Stimulated activated CD4-positive, alpha-beta T cell treated with anti-CD3 and anti-CD28 coated beads, Interleukin-12 subunit alpha, Interleukin-12 subunit beta, amount 100 ng/mL, for 24 hours (primary cell): ENCODE data around the gene GNAL.
"Not testable (repeated sequence)": the region's sequence is repeated elsewhere in the genome, so short reads cannot be mapped to it uniquely, and the experiment has no call there.

Source experiments
- DNase-seq, 2 experiments: peaks; one replicate each; pipeline ENCODE4 v3.0.0-alpha.2; 2020; ENCODE audit warnings: low read depth in 2 of 2

The GNAL gene

GRCh38 chr18:11849279-11849678 lies 160.2 kb downstream of the GNAL start:
- DNase-seq: no peak

- peak; percentile 23 to 41 for DNase-seq
Measured at GRCh38 chr18:11849841-11850634, 161.0 kb downstream of the GNAL start.

GRCh38 chr18:11850821-11851145 lies 161.7 kb downstream of the GNAL start:
- DNase-seq: no peak

- peak; percentile 95 to 96 for DNase-seq
Measured at GRCh38 chr18:11851146-11851805, 162.2 kb downstream of the GNAL start, which contains the start of gene CHMP1B. Gene CHMP1B, plus strand, starts transcription at chr18:11851413. Its CDS starts 99 bp downstream, at chr18:11851512.

- DNase-seq: peak in 1 of 2 experiments; percentile 15
Measured at GRCh38 chr18:11851806-11852337, 162.8 kb downstream of the GNAL start.

GRCh38 chr18:11854554-11854953 lies 165.5 kb downstream of the GNAL start:
- DNase-seq: not testable (repeated sequence)

GRCh38 chr18:11857177-11857887 lies 168.3 kb downstream of the GNAL start:
- no peak for DNase-seq

- no peak for DNase-seq
Measured at GRCh38 chr18:11859282-11859830, 170.3 kb downstream of the GNAL start.

- DNase-seq: no peak
Measured at GRCh38 chr18:11859903-11860407, 170.9 kb downstream of the GNAL start.

- no peak for DNase-seq
Measured at GRCh38 chr18:11860594-11861450, 171.8 kb downstream of the GNAL start.

- DNase-seq: no peak
Measured at GRCh38 chr18:11861583-11862288, 172.7 kb downstream of the GNAL start.

GRCh38 chr18:11862468-11863137 lies 173.5 kb downstream of the GNAL start:
- DNase-seq: no peak

GRCh38 chr18:11864471-11864870 lies 175.4 kb downstream of the GNAL start:
- no peak for DNase-seq

- DNase-seq: no peak
Measured at GRCh38 chr18:11865071-11865470, 176.0 kb downstream of the GNAL start.

GRCh38 chr18:11866329-11866728 lies 177.3 kb downstream of the GNAL start:
- DNase-seq: no peak

GRCh38 chr18:11866764-11867163 lies 177.7 kb downstream of the GNAL start:
- DNase-seq: no peak

GRCh38 chr18:11868230-11868629 lies 179.2 kb downstream of the GNAL start:
- DNase-seq: no peak

GRCh38 chr18:11871501-11871900 lies 182.4 kb downstream of the GNAL start:
- no peak for DNase-seq

GRCh38 chr18:11872479-11873136 lies 183.5 kb downstream of the GNAL start:
- DNase-seq: no peak
